GM18861 (cell line): Measurements from ENCODE around the gene ADAMTS13.
"Not testable (repeated sequence)": the region's sequence is repeated elsewhere in the genome, so short reads cannot be mapped to it uniquely, and the experiment has no call there.

Experiments
- ATAC-seq: cut with Tn5 transposase; IDR thresholded peaks from one replicate; pipeline ENCODE4 v1.9.1; 2021; ENCODE audit not compliant: unreplicated experiment

Gene ADAMTS13

DNA sequence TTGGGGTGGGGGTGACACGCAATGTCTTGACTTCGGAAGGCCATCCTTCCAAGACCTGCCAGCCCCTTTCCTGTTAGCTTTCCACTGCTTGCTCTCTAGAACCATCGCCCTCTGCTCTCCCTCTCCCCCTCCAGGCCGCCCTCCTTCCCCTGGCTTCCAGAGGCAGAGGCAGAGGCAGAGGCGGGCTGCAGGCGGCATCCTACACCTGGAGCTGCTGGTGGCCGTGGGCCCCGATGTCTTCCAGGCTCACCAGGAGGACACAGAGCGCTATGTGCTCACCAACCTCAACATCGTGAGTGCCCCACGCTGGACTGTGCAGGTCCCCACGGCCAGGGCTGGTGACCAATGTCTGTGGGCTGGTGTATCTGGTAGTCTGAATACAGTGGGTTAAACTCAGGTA is 2.0 kb downstream of the ADAMTS13 start:
- ATAC-seq = no peak

DNA sequence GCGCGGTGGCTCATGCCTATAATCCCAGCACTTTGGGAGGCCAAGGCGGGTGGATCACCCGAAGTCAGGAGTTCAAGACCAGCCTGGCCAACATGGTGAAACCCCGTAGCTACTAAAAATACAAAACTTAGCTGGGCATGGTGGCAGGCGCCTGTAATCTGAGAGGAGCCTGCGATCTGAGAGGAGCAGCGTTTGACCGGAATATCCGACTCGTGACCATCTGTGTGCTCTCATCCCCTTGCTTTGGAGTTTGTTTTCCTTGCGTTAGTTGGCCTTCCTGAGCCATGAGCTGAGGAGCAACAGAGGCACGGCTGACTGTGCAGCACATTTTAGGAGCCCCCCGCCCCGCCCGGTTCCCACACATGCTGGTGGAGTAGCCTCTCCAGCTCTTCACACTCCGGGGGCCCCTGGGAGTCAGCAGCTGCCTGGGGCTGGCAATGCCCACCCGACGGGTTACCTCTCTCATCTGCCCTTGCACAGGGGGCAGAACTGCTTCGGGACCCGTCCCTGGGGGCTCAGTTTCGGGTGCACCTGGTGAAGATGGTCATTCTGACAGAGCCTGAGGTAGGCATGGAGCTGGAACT is 3.0 kb downstream of the ADAMTS13 start:
- ATAC-seq = no peak

DNA sequence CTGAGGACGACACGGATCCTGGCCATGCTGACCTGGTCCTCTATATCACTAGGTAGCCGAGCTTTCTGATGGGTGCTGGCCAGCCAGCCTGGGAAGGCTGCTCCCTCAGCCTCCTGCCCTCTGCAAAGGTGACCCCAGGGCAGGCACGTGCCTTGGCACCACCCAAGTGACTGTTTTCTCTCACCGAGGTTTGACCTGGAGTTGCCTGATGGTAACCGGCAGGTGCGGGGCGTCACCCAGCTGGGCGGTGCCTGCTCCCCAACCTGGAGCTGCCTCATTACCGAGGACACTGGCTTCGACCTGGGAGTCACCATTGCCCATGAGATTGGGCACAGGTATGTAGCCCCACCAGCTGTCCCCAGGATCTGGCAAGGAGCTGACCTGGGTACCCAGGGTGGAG is 3.8 kb downstream of the ADAMTS13 start:
- ATAC-seq = no peak

DNA sequence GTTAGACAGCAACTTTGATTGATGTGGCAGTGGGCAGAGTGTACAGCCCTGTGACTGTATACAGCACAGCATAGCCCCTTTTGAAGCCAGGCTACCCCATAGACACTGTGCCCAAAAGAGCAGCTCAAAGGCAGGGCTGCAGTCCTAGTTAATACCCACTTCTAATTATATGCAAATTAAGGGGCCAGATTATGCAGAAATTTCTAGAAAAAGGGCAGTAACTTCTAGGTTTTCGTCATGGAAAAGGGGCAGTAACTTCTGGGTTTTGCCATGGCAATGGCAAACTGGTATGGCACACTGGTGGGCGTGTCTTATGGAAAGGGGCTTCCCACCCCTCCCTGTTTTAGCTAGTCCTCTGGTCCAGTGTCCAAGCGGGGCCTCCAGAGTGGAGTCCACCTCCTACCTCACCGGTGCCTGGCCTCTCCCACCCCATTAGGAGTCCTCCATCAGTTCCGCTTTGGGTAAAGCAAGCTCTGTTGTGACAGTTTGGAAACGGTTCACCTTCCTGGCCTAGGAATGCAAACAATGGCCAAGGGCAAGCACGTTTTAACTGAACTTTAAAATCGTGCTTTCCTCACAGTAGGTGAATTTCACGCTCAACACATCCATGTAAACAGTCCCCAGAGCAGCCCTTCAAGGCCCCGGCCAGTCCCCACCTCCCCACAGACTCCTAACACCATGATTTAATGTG is 5.6 kb downstream of the ADAMTS13 start:
- no peak for ATAC-seq

DNA sequence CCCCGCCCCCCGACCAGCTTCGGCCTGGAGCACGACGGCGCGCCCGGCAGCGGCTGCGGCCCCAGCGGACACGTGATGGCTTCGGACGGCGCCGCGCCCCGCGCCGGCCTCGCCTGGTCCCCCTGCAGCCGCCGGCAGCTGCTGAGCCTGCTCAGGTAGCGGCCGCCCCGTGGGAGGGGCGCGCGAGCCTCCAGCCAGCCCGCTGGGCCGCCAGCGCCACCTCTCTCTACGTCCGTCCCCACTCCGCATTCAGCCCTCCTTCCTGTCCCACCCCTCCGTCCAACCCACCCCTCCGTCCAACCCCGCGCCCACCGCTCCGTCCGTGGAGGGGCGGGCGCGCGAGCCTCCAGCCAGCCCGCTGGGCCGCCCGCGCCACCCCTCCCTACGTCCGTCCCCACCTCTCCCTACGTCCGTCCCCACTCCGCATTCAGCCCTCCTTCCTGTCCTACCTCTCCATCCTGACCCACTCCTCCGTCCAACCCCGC is 6.5 kb downstream of the ADAMTS13 start:
- no peak for ATAC-seq

DNA sequence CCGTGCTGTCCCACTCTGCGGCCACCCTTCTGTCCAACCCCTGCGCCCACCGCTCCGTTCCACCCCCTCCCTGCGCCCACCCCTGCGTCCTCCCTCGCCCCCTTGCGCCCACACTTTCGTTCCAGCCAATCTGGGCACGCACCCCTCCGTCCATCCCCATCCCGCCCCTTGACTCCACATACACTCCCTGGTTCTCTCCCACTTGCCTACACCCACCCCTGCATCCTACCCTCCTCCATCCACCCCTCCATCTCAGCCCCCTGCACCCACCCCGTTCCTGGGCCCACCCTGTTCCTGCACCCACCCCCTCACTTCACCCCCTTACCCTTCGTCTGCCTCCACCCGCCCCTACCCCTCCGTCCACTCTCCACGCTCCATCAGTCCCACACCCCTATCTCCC is 7.0 kb downstream of the ADAMTS13 start:
- no peak for ATAC-seq

DNA sequence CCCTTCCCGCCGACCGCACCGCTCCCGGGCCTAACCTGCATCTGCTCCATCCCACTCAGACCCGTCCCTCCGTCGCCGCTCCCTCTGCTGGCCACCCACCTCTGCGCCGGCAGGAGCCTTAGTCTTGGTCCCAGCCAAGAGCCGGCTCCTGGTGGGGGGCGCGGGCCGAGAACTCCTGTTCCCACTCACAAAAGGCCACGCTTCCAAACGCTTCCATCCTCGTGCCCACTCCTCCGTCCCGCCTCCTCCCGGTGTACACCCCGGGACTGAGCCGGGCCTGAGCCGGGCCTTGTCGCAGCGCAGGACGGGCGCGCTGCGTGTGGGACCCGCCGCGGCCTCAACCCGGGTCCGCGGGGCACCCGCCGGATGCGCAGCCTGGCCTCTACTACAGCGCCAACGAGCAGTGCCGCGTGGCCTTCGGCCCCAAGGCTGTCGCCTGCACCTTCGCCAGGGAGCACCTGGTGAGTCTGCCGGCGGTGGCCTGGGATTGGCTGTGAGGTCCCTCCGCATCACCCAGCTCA is 7.5 kb downstream of the ADAMTS13 start:
- ATAC-seq = no peak

DNA sequence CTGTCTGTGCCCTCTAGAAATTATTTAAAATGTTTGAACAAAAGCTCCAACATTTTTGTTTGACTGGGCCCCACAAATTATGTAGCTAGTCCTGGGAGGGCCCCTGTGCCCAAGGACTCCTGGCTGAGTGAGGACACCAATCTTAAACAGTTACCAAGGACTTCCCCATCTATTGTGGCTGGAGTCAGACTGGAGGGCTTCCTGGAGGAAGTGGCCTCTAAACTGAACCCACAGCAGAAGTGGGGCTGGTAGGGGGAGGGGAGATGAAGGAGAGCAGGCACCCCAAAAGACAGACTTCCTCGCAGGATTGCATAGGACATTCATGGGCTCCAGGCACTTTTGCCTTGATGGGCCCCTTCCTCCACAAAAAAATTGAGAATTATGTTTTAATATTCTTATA is 8.1 kb downstream of the ADAMTS13 start:
- ATAC-seq = no peak

DNA sequence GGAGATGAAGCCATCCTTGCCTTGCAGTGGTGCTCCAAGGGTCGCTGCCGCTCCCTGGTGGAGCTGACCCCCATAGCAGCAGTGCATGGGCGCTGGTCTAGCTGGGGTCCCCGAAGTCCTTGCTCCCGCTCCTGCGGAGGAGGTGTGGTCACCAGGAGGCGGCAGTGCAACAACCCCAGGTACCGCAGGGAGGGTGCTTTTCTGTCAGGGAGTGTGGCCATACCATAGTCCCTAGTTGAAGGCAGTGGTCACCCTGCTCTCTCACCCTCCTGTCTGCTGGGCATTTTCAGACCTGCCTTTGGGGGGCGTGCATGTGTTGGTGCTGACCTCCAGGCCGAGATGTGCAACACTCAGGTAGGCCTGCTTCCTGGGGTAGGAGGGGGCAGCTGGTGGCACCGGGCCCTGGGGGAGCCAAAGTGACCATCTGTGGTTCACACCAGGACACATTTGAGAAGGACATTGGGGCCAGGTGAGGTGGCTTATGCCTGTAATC is 11.2 kb downstream of the ADAMTS13 start:
- no peak for ATAC-seq

DNA sequence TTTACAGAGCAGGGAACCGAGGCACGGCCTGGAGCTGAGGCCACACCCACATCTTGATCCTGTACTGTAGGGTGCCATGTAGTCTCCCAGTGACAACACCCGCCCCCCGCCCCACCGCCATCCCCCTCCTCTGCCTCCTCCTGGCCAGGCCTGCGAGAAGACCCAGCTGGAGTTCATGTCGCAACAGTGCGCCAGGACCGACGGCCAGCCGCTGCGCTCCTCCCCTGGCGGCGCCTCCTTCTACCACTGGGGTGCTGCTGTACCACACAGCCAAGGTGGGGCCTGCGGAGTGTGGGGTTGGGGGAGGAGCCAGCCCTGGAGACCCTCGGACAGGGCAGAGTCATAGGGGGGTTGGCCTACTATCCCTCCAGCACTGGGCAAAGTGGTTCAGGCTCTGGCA is 14.5 kb downstream of the ADAMTS13 start:
- no peak for ATAC-seq

DNA sequence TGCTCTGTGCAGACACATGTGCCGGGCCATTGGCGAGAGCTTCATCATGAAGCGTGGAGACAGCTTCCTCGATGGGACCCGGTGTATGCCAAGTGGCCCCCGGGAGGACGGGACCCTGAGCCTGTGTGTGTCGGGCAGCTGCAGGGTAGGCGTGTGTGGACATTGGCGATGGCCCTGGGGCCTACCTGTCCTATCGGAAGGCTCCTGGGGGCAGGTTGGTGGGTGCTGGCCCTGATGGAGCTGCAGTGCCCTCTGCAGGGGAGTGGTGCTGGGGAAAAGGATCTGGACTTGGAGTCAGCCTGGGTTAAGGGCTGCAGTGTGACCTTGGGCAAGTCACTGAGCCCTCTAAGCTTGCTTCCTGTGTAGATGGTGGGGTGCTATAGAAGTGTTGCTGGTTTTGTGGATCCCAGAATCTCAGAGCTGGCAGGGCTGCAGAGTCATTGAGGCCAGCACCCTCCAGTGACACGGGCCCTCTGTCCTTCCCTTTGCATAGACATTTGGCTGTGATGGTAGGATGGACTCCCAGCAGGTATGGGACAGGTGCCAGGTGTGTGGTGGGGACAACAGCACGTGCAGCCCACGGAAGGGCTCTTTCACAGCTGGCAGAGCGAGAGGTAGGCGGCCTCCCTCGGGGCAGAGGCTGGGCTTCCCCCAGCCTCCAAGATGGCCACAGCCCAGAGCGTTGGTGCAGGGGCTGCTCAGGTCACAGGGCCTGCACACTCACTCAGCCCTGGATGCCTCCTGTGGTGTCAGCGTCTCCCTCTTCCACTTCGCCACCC is 15.8 kb downstream of the ADAMTS13 start:
- no peak for ATAC-seq

DNA sequence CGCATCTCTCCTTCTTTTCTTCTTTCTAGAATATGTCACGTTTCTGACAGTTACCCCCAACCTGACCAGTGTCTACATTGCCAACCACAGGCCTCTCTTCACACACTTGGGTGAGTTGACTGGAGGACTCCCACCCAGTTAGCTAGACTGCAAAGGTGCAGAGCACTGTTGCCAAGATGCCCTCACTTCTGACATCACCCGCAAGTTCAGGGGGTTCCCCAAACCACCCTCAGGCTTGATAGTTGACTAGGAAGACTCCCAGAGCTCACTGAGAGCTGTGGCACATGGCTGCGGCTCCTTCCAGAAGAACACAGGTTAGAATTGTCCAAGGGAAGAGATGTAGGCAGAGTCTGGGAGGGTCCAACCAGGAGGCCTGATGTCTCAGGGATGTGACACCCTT is 17.2 kb downstream of the ADAMTS13 start:
- ATAC-seq = no peak

DNA sequence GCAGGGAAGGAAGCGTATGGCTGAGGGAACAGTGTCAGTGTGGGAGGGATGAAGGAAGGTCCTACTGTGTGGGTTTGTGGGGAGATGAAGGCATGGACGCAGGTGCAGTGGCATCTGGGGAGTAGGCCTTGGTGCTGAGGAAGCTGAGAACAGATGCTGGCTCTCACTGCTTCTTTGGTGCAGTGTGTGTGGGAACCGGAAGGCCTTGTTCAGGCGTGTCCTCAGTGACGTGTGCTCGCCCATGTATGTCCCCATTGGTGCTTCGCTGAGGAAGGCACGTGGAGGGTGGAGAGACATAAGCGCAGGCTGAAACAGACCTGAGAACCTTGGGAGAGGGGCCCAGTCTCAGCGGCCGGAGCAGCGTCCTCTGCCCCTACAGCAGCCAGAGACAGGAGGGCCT is 18.7 kb downstream of the ADAMTS13 start:
- no peak for ATAC-seq

DNA sequence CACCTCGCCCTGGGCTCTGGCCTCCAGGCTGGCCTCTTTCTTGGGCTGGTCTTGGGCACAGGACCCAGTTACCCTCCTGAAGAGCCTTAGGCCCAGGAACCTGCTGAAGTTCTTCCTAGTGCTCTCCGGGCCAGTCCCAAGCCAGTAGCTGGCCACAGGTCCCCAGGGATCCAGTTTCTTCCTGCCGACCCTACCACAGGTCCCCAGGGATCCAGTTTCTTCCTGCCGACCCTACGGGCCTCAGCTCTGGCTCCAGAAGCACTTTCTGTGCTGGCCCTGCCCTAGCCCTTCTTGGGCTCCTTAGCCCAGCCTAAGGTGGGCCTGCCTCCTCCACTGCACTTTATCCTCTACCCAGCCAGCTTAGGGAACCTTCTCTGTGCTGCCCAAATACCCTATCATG is 19.4 kb downstream of the ADAMTS13 start:
- ATAC-seq = no peak

DNA sequence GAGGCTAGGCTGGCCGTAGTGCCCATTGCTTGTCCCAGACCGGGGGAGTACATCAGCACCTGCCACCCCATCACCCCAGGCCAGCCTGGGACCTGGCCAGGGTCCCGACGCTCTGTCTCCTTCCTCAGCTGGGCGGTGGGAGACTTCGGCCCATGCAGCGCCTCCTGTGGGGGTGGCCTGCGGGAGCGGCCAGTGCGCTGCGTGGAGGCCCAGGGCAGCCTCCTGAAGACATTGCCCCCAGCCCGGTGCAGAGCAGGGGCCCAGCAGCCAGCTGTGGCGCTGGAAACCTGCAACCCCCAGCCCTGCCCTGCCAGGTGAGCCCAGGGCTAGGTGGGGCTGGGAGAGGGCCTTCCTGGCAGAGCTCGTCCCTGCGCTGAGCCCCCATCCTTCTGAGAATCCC is 21.1 kb downstream of the ADAMTS13 start:
- ATAC-seq = no peak

DNA sequence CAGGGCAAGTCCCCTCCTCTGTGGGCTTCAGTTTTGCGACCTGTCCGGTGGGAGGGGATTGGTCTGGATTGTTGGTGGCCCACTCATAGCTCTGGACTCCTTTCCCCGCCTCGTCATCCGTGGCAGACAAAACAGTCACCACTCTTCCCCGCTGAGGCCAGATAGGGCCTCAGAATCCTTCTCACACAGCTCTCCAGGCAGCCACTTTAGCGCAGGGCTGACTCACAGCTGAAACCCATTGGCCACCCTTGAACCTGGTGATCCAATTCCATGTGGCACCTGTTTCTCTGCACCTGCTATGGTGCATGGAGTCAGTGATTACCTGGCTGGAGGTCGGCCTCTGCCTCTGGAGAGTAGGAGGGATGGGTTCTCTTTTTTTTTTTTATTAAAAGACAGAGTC is 21.8 kb downstream of the ADAMTS13 start:
- no peak for ATAC-seq

DNA sequence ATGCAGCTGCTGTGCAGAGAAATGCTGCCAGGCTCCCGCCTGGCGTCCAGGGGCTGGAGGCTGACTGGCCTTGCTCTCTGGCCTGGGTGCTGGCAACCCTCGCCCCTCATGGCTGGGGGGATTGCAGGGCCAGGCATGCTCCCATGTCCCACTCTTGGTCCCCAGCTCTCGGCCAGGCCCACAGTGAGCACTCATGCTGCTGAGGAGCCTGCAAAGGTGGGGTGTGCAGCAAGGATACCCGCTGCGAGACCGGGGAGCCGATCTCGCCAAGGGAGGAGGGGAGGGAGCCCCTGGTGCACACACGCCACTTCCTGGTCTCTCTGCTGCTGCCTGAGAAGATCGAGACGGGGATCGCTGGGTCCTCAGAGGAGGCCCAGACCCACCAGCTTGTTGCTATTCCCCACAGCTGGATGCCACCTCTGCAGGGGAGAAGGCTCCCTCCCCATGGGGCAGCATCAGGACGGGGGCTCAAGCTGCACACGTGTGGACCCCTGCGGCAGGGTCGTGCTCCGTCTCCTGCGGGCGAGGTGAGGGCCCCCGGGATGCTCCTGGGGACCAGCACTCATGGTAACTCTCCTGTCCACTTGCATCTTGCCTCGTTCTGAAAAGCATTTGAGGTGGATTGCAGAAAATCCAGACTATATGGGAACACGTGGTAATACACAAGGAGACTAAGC is 23.3 kb downstream of the ADAMTS13 start:
- ATAC-seq = no peak

DNA sequence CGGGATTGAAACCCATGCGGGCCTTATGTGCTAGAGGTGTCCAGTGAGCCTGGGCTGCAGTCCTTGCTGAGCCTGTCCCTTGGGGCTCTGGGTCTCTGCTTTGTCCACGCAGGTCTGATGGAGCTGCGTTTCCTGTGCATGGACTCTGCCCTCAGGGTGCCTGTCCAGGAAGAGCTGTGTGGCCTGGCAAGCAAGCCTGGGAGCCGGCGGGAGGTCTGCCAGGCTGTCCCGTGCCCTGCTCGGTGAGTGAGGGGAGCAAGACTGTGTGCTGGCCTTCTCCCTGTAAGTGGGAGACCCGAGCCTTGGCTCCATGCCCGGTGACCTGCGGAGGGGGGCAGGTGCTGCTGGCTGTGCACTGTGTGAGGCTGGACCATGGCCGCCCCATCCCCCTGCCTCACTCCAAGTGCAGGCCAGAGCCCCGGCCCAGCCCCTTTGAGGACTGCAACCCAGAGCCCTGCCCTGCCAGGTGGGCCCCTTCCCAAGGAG is 26.4 kb downstream of the ADAMTS13 start:
- ATAC-seq = no peak

DNA sequence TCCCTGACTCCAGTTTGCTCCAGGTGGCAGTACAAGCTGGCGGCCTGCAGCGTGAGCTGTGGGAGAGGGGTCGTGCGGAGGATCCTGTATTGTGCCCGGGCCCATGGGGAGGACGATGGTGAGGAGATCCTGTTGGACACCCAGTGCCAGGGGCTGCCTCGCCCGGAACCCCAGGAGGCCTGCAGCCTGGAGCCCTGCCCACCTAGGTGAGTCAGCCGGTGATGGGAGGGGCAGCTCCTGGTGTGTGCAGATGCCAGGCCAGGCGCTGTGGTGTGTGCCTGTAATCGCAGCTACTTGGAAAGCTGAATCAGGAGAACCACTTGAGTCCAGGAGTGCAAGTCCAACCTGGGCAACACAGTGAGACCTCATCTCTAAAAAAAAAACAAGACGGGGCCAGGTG is 27.6 kb downstream of the ADAMTS13 start:
- no peak for ATAC-seq

DNA sequence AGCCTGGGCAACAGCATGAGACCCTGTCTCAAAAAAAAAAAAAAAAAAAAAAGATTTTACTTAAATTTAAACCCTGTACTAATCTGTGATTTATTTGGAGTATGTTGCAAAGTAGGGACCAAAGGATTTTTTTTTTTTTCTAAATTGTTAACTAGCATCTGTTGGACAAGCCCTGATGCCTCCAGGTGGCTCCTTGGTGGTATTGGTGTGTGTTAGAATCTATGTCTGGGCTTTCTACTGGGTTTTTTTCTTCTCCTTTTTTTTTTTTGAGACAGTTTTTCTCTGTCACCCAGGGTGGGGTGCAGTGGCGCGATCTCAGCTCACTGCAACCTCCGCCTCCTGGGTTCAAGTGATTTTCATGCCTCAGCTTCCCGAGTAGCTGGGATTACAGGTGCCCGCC is 29.7 kb downstream of the ADAMTS13 start:
- not testable (repeated sequence) for ATAC-seq

DNA sequence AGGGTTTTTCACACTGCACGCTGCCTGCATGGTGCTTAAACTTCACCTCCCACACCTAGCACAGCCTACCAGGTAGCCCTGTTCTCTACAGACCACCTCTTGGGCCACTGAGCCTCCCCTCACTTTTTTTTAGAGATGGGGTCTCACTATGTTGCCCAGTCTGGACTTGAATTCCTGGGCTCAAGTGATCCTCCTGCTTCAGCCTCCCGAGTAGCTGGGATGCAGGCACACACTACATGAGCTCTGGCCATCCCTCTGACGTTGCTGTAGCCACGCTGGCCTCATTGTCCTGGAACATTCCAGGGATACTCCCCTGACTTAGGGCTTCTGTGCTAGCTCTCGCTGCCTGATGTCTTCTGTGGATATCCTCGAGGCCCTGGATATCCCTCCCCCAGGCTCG is 30.4 kb downstream of the ADAMTS13 start:
- ATAC-seq = no peak
